Measurements from ENCODE around the gene UPF2. TPM values are rescaled to one million over a fixed set of nuclear protein-coding genes. Genes with fewer than 3 reads are reported as not detected.

The UPF2 gene
- polyA plus RNA-seq, 3 donors = 2.7 to 6.7 (median 4.3) TPM

DNA sequence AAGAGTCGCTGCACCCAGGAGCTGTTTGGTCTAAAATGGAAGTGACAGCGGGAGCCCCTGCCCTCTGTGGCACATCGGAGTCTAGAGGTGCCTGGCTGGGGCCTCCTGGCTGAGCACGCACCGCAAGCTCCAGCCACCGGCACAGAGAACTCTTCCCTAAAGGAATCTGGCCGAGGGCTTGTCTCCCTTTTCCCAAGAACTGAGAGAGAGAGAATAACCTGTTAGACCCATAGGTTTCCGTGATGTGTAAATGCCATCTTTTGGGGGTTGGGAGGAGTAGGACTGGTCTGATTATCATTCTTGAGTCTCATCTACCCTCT is 172.2 kb downstream of the UPF2 start:
- H3K79me2 ChIP-seq (ENCODE audit: insufficient read depth, low read length) = no peaks in the 10 kb centered on the region
- Mint-ChIP-seq H3K36me3 (peaks cover 17 to 32% of the 10 kb centered on the region in 2 donors), H3K9me3 (peaks cover 0 to 3% (median 0%) of the 10 kb centered on the region in 7 donors), H3K4me3 (no peak overlapping the region), H3K4me1 (peaks cover 11% of the 10 kb centered on the region), H3K27me3 (ENCODE audit: low read depth in 3 of 3) (peaks cover 0 to 5% (median 2%) of the 10 kb centered on the region in 3 donors), H3K27ac (no peak overlapping the region)
- 100% methylated on average over 5 of the region's 8 CpGs for WGBS (ENCODE audit: insufficient coverage)
- no peak overlapping the region for H3K9ac ChIP-seq (ENCODE audit: insufficient read depth, low read length, poor library complexity, severe bottlenecking)
- peaks cover 6 to 9% of the 10 kb centered on the region in 2 donors for H3K4me1 ChIP-seq (ENCODE audit: control insufficient read depth in 1 of 2, insufficient read depth in 2 of 2, low read length in 2 of 2)
- no peaks in the 10 kb centered on the region for H3K27me3 ChIP-seq (ENCODE audit: control insufficient read depth in 2 of 2, insufficient read depth in 2 of 2, low read length in 2 of 2)
- DNase-seq = no peak
- H3K9me3 ChIP-seq (replicated peaks in 1 of 2; ENCODE audit: control insufficient read depth in 1 of 2, insufficient read depth in 1 of 2, low read length in 2 of 2) = no peaks in the 10 kb centered on the region
- H3K4me3 ChIP-seq (replicated peaks in 1 of 3; ENCODE audit: low read depth in 2 of 3, low read length in 3 of 3) = no peak overlapping the region
- H2AFZ ChIP-seq (ENCODE audit: insufficient read depth, low read depth, low read length, poor library complexity, severe bottlenecking) = no peak overlapping the region
- no peak overlapping the region for H3K27ac ChIP-seq (ENCODE audit: low read depth in 1 of 2, low read length in 2 of 2)
- peaks cover 0 to 17% of the 10 kb centered on the region in 2 donors for H3K36me3 ChIP-seq (replicated peaks in 1 of 2; ENCODE audit: control insufficient read depth in 1 of 2, insufficient read depth in 2 of 2, low read length in 2 of 2)
- no peak overlapping the region for H3K4me2 ChIP-seq (replicated peaks; ENCODE audit: extremely low read depth, low read length, poor library complexity, severe bottlenecking)
- intact Hi-C loops (cut with micrococcal nuclease) = no loop called here
- no peaks in the 10 kb centered on the region for H4K20me1 ChIP-seq (ENCODE audit: insufficient read depth, low read length)
- TF ChIP-seq, protein P1, sequence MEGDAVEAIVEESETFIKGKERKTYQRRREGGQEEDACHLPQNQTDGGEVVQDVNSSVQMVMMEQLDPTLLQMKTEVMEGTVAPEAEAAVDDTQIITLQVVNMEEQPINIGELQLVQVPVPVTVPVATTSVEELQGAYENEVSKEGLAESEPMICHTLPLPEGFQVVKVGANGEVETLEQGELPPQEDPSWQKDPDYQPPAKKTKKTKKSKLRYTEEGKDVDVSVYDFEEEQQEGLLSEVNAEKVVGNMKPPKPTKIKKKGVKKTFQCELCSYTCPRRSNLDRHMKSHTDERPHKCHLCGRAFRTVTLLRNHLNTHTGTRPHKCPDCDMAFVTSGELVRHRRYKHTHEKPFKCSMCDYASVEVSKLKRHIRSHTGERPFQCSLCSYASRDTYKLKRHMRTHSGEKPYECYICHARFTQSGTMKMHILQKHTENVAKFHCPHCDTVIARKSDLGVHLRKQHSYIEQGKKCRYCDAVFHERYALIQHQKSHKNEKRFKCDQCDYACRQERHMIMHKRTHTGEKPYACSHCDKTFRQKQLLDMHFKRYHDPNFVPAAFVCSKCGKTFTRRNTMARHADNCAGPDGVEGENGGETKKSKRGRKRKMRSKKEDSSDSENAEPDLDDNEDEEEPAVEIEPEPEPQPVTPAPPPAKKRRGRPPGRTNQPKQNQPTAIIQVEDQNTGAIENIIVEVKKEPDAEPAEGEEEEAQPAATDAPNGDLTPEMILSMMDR (IDR thresholded peaks at IDR 0.05) = no peak

Small RNAs within 50 kb of the gene (small RNA-seq; reads per million reads assigned to genes)
- gene RNU6-1095P (ENCODE audit: insufficient read length, low read depth) = not detected

Other genes starting within 250 kb of the UPF2 start
- 1 to 10 TPM; 1.2 to 2.2 (median 2.0) TPM for gene PROSER2, start 219.5 kb downstream of the UPF2 start, polyA plus RNA-seq
- gene DHTKD1, start 26.1 kb upstream of the UPF2 start, polyA plus RNA-seq = 10 to 100 TPM in 2 of 3 donors, 1 to 10 TPM in 1; 7.0 to 12.1 (median 11.2) TPM
- gene SEC61A2, start 86.9 kb upstream of the UPF2 start, polyA plus RNA-seq = 1 to 10 TPM in 1 of 3 donors, under 1 TPM in 2; 0.30 to 3.4 (median 0.98) TPM
- gene NUDT5, start 153.1 kb upstream of the UPF2 start, polyA plus RNA-seq = 10 to 100 TPM; 28.3 to 51.1 (median 43.7) TPM
- 10 to 100 TPM; 38.2 to 78.7 (median 76.0) TPM for gene CDC123, start 153.4 kb upstream of the UPF2 start, polyA plus RNA-seq